ENCODE data around the gene HDAC2. TPM values are rescaled to one million over a fixed set of nuclear protein-coding genes. Genes with fewer than 3 reads are reported as not detected.

HDAC2 gene
- total and polyA plus RNA-seq, 12 donors, result 35.5 to 125 (median 54.3) TPM

DNA sequence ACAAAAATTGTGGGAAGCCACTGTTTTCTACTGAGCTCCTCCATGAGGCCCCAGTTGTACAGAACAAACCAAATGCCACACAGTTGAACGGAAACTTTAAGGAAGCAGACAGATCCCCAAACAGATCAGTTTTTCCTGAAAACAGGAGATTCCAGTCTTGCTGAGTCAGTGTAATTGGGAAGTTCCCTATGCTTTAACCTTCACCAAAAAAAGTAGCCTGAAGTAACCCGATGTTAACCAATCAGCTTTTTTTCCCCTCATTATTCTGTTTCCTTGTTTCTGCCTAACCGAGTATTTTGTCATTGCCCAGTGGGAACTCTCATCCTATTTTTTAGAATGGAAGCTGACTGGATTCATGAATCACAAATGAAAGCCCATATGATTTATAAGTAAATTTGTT lies 77.1 kb downstream of the HDAC2 start:
- 49 to 74% (median 62%) methylated on average over 3 of the region's 3 CpGs for WGBS, 4 donors
- no peak for DNase-seq
- Histone ChIP-seq H3K4me3 (no peak overlapping the region), H3K9me3 (replicated peaks in 1 of 3) (no peaks in the 10 kb centered on the region), H3K36me3 (replicated peaks in 1 of 2) (no peaks in the 10 kb centered on the region), H3K4me1 (replicated peaks in 1 of 2) (no peaks in the 10 kb centered on the region), H3K27me3 (no peaks in the 10 kb centered on the region), H3K27ac (no peak overlapping the region)
- intact Hi-C loops (cut with DNase I), result no loop called here
- TF ChIP-seq POLR2A (IDR thresholded peaks at IDR 0.05), result no peak
- TF ChIP-seq, protein P1, sequence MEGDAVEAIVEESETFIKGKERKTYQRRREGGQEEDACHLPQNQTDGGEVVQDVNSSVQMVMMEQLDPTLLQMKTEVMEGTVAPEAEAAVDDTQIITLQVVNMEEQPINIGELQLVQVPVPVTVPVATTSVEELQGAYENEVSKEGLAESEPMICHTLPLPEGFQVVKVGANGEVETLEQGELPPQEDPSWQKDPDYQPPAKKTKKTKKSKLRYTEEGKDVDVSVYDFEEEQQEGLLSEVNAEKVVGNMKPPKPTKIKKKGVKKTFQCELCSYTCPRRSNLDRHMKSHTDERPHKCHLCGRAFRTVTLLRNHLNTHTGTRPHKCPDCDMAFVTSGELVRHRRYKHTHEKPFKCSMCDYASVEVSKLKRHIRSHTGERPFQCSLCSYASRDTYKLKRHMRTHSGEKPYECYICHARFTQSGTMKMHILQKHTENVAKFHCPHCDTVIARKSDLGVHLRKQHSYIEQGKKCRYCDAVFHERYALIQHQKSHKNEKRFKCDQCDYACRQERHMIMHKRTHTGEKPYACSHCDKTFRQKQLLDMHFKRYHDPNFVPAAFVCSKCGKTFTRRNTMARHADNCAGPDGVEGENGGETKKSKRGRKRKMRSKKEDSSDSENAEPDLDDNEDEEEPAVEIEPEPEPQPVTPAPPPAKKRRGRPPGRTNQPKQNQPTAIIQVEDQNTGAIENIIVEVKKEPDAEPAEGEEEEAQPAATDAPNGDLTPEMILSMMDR (IDR thresholded peaks at IDR 0.05), result no peak

DNA sequence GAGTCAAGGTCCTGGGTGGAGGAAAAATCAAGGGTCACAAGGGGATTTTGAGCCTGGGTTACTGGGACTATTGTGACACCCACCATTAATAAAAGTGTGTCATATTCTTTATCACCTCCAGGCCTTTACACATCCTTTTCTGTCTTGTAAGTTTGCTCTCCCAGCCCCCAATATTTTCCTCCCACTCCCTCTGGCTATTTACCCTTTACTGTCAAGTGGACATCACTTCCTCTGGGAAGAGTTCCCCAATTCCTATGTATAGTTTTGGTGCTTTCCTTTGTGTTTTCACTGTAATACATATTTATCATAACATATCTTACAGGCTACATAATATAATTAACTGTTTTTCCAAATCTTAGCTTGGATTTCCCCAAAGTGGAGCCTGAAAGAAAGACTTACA lies 77.5 kb downstream of the HDAC2 start:
- no peaks in the 10 kb centered on the region for H3K9me3 ChIP-seq (replicated peaks in 1 of 3)
- TF ChIP-seq POLR2A (IDR thresholded peaks at IDR 0.05), result no peak
- TF ChIP-seq, protein P1 (IDR thresholded peaks at IDR 0.05), result no peak
- H3K27me3 ChIP-seq, result no peaks in the 10 kb centered on the region
- no peak for DNase-seq
- intact Hi-C loops (cut with DNase I), result no loop called here
- no peak overlapping the region for H3K27ac ChIP-seq
- H3K4me1 ChIP-seq (replicated peaks in 1 of 2), result no peaks in the 10 kb centered on the region
- H3K36me3 ChIP-seq (replicated peaks in 1 of 2), result no peaks in the 10 kb centered on the region
- H3K4me3 ChIP-seq, result no peak overlapping the region

DNA sequence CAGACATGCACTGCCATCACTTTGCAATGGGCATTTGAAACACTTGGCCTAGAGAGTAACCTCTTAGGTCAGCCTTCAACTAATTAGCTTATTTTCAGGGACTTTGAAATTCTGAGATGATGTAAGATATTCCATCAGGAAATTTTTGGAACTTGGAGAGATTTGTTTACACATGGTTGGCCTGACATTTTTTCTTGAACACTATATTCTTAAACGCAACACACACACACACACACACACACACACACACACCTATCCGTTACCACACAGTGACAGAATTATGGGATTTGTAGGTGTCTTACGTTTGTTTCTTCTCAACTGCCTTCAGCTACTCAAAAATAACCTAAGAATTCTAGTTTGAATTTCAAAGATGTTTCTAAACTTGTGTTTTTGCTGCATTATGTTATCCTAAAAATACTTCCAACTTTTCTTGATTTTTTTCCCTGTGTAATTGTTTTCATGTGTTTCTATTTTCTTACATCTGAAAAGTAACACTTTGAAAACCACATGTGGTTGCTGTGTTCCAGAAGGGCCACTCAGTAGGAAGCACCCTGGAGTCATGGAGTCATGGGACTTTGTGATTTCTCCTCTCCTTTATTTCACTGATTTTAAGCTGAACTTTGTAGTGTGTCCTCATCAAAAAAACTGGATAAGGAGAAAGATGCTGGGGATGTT lies 81.9 kb downstream of the HDAC2 start:
- no peak for DNase-seq
- Histone ChIP-seq H3K9me3 (replicated peaks in 1 of 3) (no peaks in the 10 kb centered on the region), H3K36me3 (replicated peaks in 1 of 2) (no peaks in the 10 kb centered on the region), H3K27me3 (no peaks in the 10 kb centered on the region), H3K4me3 (no peak overlapping the region), H3K4me1 (replicated peaks in 1 of 2) (no peaks in the 10 kb centered on the region), H3K27ac (no peak overlapping the region)
- WGBS, 4 donors, result 78 to 85% (median 79%) methylated on average over 3 of the region's 3 CpGs
- intact Hi-C loops (cut with DNase I), result no loop called here
- TF ChIP-seq, protein P1 (IDR thresholded peaks at IDR 0.05), result no peak
- TF ChIP-seq POLR2A (IDR thresholded peaks at IDR 0.05), result no peak

DNA sequence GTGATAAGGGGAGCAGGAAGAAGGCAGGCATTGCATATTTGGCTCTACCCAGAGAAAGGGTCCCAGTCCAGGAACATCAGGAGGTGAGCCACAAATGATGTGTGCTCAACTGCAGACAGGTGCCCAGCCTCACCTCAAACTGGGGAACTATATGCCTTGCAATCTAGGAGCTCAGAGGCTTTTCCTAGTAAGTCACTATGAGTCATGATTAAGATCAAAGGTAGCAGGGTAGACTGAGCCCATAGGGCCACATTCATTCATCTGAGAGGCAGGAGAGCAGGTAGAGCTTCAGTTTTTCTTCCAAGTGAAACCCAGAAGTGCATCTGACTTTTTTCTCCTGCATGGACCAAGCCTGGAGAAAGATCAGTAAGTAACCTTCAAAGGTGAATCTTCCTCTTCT lies 82.5 kb downstream of the HDAC2 start:
- DNase-seq, result no peak
- TF ChIP-seq, protein P1 (IDR thresholded peaks at IDR 0.05), result no peak
- no peak for TF ChIP-seq POLR2A (IDR thresholded peaks at IDR 0.05)
- intact Hi-C loops (cut with DNase I), result no loop called here
- Histone ChIP-seq H3K9me3 (replicated peaks in 1 of 3) (no peaks in the 10 kb centered on the region), H3K4me3 (no peak overlapping the region), H3K27me3 (no peaks in the 10 kb centered on the region), H3K27ac (no peak overlapping the region), H3K4me1 (replicated peaks in 1 of 2) (no peaks in the 10 kb centered on the region), H3K36me3 (replicated peaks in 1 of 2) (no peaks in the 10 kb centered on the region)

Measured in adrenal gland (tissue), 12 donors.